Measurements from ENCODE around the gene CDCA8. TPM values are rescaled to one million over a fixed set of nuclear protein-coding genes. Genes with fewer than 3 reads are reported as not detected.

The CDCA8 gene
- total and polyA plus RNA-seq, 2 experiments from 2014 or later = 31.6 to 37.9 TPM

DNA sequence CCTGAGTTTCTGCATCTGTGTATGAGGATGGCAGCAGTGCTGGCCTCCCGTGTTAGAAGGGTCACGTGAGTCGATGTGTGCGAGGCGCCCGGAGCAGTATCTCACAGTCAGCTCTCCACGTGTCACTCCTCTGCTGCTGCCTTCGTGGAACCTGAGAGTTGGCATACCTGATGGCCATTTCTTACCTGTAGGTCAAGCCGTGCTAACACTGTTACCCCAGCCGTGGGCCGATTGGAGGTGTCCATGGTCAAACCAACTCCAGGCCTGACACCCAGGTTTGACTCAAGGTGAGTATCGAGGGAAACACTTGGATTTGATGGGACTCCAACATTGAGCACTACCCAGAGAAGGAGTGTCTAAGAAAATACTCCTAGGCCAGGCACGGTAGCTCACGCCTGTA, 10.7 kb downstream of the CDCA8 start (continued):
- TF ChIP-seq, protein P1, sequence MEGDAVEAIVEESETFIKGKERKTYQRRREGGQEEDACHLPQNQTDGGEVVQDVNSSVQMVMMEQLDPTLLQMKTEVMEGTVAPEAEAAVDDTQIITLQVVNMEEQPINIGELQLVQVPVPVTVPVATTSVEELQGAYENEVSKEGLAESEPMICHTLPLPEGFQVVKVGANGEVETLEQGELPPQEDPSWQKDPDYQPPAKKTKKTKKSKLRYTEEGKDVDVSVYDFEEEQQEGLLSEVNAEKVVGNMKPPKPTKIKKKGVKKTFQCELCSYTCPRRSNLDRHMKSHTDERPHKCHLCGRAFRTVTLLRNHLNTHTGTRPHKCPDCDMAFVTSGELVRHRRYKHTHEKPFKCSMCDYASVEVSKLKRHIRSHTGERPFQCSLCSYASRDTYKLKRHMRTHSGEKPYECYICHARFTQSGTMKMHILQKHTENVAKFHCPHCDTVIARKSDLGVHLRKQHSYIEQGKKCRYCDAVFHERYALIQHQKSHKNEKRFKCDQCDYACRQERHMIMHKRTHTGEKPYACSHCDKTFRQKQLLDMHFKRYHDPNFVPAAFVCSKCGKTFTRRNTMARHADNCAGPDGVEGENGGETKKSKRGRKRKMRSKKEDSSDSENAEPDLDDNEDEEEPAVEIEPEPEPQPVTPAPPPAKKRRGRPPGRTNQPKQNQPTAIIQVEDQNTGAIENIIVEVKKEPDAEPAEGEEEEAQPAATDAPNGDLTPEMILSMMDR (conservative IDR thresholded peaks at IDR 0.05; ENCODE audit: low read depth in 2 of 2) = no peak
- TF ChIP-seq NANOG (IDR thresholded peaks at IDR 0.05; ENCODE audit: borderline replicate concordance) (no peak), ZNF114 (CRISPR knock-in tag; IDR thresholded peaks at IDR 0.05) (no peak), ZNF331 (CRISPR knock-in tag; IDR thresholded peaks at IDR 0.05; ENCODE audit: low read depth) (no peak), EZH2phosphoT487 (IDR thresholded peaks at IDR 0.05; ENCODE audit: unreplicated experiment) (no peak)
- TF ChIP-seq, protein P2, sequence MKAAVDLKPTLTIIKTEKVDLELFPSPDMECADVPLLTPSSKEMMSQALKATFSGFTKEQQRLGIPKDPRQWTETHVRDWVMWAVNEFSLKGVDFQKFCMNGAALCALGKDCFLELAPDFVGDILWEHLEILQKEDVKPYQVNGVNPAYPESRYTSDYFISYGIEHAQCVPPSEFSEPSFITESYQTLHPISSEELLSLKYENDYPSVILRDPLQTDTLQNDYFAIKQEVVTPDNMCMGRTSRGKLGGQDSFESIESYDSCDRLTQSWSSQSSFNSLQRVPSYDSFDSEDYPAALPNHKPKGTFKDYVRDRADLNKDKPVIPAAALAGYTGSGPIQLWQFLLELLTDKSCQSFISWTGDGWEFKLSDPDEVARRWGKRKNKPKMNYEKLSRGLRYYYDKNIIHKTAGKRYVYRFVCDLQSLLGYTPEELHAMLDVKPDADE (IDR thresholded peaks at IDR 0.05) = no peak

DNA sequence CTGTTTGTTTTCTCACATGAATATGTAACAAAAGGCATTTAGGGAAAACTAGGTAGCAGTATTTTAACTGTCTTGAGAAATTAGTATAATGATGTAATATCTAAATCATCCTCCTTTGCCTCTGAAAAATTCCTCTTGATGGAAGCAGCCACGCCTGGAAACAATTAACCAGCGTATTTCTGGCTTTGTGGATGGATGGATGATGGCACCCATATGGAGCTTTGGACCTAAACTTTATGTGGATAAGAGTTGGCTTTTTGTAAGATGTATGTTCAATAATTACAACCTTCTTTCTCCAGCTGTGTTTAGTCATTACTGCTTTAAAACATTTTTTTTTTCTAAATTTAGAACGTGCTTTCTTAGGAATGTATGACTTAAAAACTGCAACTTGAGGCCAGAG, 12.7 kb downstream of the CDCA8 start:
- H3K4me3 ChIP-seq = no peak overlapping the region

More for the DNA sequence above, 12.7 kb downstream of the CDCA8 start:
- Histone ChIP-seq H3K9me2 (ENCODE audit: insufficient read depth) (no peaks in the 10 kb centered on the region), H3K79me2 (replicated peaks; ENCODE audit: insufficient read depth) (no peaks in the 10 kb centered on the region), H3F3A (replicated peaks; ENCODE audit: low read depth) (no peaks in the 10 kb centered on the region), H4K20me1 (replicated peaks; ENCODE audit: insufficient read depth) (0 out of 2 replicates have a peak, but pooled peaks cover 3% of the 10 kb centered on the region), H3K36me3 (ENCODE audit: insufficient read depth) (peaks cover 67% of the 10 kb centered on the region), H3K4me2 (no peak overlapping the region), H2AFZ (no peak overlapping the region), H3K27ac (ENCODE audit: low read depth) (no peak overlapping the region), H3K4me1 (ENCODE audit: insufficient read depth) (no peaks in the 10 kb centered on the region), H3K27me3 (ENCODE audit: insufficient read depth) (no peaks in the 10 kb centered on the region)
- Mint-ChIP-seq H3K27ac (no peak overlapping the region), H3K4me3 (no peak overlapping the region), H3K4me1 (no peaks in the 10 kb centered on the region), H3K36me3 (ENCODE audit: low read depth) (peaks cover 89% of the 10 kb centered on the region), H3K27me3 (ENCODE audit: insufficient read depth, low read depth, poor library complexity) (peaks cover 4% of the 10 kb centered on the region), H3K9me3 (no peaks in the 10 kb centered on the region)
- DNase-seq (ENCODE audit: low spot score) (no peak), ATAC-seq (no peak)
- TF ChIP-seq, protein P2 (IDR thresholded peaks at IDR 0.05) = no peak
- TF ChIP-seq CREB1 (CRISPR knock-in tag; IDR thresholded peaks at IDR 0.05; ENCODE audit: low read depth) (no peak), EZH2phosphoT487 (IDR thresholded peaks at IDR 0.05; ENCODE audit: unreplicated experiment) (no peak)
- TF ChIP-seq, protein P1 (conservative IDR thresholded peaks at IDR 0.05; ENCODE audit: low read depth in 2 of 2) = no peak
